Muscle layer of duodenum (tissue), 2 donors: ENCODE data around the gene FBLN2.

Source experiments
- H3K27ac ChIP-seq: one replicate; pipeline ENCODE4 v1.7.0; 2013; ENCODE audit warnings: mild to moderate bottlenecking, low read length
- H3K27me3 ChIP-seq: one replicate; pipeline ENCODE4 v1.7.0; 2013; ENCODE audit warnings: low read depth, mild to moderate bottlenecking, control low read depth, low read length
- H3K36me3 ChIP-seq, 2 donors: one replicate each; pipeline ENCODE4 v1.7.0; 2013; ENCODE audit warnings: low read length in 2 of 2, control low read depth in 1 of 2, mild to moderate bottlenecking in 1 of 2; ENCODE audit not compliant: insufficient read depth in 2 of 2, control insufficient read depth in 1 of 2
- H3K4me1 ChIP-seq, 2 donors: one replicate each; pipeline ENCODE4 v1.7.0; 2013; ENCODE audit warnings: low read length in 2 of 2, mild to moderate bottlenecking in 2 of 2, control low read depth in 1 of 2, moderate library complexity in 1 of 2; ENCODE audit not compliant: insufficient read depth in 2 of 2, control insufficient read depth in 1 of 2
- H3K4me3 ChIP-seq, 2 donors: one replicate each; pipeline ENCODE4 v1.7.0; 2013; ENCODE audit warnings: low read length in 2 of 2, low read depth in 1 of 2, mild to moderate bottlenecking in 1 of 2
- H3K9me3 ChIP-seq, 2 donors: one replicate each; pipeline ENCODE4 v1.7.0; 2013; ENCODE audit warnings: low read length in 2 of 2, control low read depth in 1 of 2, mild to moderate bottlenecking in 1 of 2; ENCODE audit not compliant: control insufficient read depth in 1 of 2
- donor health status: healthy.

Gene FBLN2

GRCh38 chr3:13670292-13670691 is 121.4 kb downstream of the FBLN2 start:
- H3K9me3 ChIP-seq = peaks cover 0 to 4% of the 10 kb centered on the region in 2 donors
- H3K36me3 ChIP-seq = no peaks in the 10 kb centered on the region
- no peaks in the 10 kb centered on the region for H3K4me1 ChIP-seq
- no peak overlapping the region for H3K4me3 ChIP-seq
- H3K27me3 ChIP-seq = no peaks in the 10 kb centered on the region
- H3K27ac ChIP-seq = no peak overlapping the region

- no peaks in the 10 kb centered on the region for H3K27me3 ChIP-seq
- H3K9me3 ChIP-seq = peaks cover 0 to 4% of the 10 kb centered on the region in 2 donors
- no peak overlapping the region for H3K4me3 ChIP-seq
- no peaks in the 10 kb centered on the region for H3K36me3 ChIP-seq
- no peak overlapping the region for H3K27ac ChIP-seq
- no peaks in the 10 kb centered on the region for H3K4me1 ChIP-seq
Observed at GRCh38 chr3:13671482-13672233, 122.7 kb downstream of the FBLN2 start.

- no peaks in the 10 kb centered on the region for H3K4me1 ChIP-seq
- no peaks in the 10 kb centered on the region for H3K27me3 ChIP-seq
- H3K36me3 ChIP-seq = no peaks in the 10 kb centered on the region
- H3K9me3 ChIP-seq = peaks cover 0 to 4% of the 10 kb centered on the region in 2 donors
- H3K4me3 ChIP-seq = no peak overlapping the region
- H3K27ac ChIP-seq = no peak overlapping the region
Observed at GRCh38 chr3:13673207-13673606, 124.3 kb downstream of the FBLN2 start.

- no peak overlapping the region for H3K4me3 ChIP-seq
- no peaks in the 10 kb centered on the region for H3K36me3 ChIP-seq
Observed at GRCh38 chr3:13674538-13675185, 125.7 kb downstream of the FBLN2 start.

GRCh38 chr3:13676356-13677017 is 127.6 kb downstream of the FBLN2 start:
- Histone ChIP-seq H3K27me3 (no peaks in the 10 kb centered on the region), H3K27ac (no peak overlapping the region), H3K4me1 (no peaks in the 10 kb centered on the region), H3K9me3 (peaks cover 0 to 4% of the 10 kb centered on the region in 2 donors), H3K4me3 (no peak overlapping the region), H3K36me3 (no peaks in the 10 kb centered on the region)

More at GRCh38 chr3:13674538-13675185, 125.7 kb downstream of the FBLN2 start:
- no peaks in the 10 kb centered on the region for H3K27me3 ChIP-seq
- H3K9me3 ChIP-seq = peaks cover 0 to 4% of the 10 kb centered on the region in 2 donors
- H3K4me1 ChIP-seq = no peaks in the 10 kb centered on the region
- H3K27ac ChIP-seq = no peak overlapping the region

GRCh38 chr3:13677272-13677671 is 128.3 kb downstream of the FBLN2 start:
- Histone ChIP-seq H3K27ac (no peak overlapping the region), H3K4me3 (no peak overlapping the region), H3K27me3 (no peaks in the 10 kb centered on the region), H3K9me3 (peaks cover 0 to 4% of the 10 kb centered on the region in 2 donors), H3K36me3 (no peaks in the 10 kb centered on the region), H3K4me1 (no peaks in the 10 kb centered on the region)

- Histone ChIP-seq H3K4me1 (no peaks in the 10 kb centered on the region), H3K27me3 (no peaks in the 10 kb centered on the region), H3K27ac (no peak overlapping the region), H3K4me3 (no peak overlapping the region), H3K36me3 (no peaks in the 10 kb centered on the region), H3K9me3 (no peaks in the 10 kb centered on the region)
Observed at GRCh38 chr3:13681931-13682330, 133.0 kb downstream of the FBLN2 start.

GRCh38 chr3:13682331-13683013 is 133.5 kb downstream of the FBLN2 start:
- no peak overlapping the region for H3K4me3 ChIP-seq
- no peaks in the 10 kb centered on the region for H3K36me3 ChIP-seq
- no peaks in the 10 kb centered on the region for H3K9me3 ChIP-seq
- no peaks in the 10 kb centered on the region for H3K4me1 ChIP-seq
- H3K27ac ChIP-seq = no peak overlapping the region
- H3K27me3 ChIP-seq = no peaks in the 10 kb centered on the region

- Histone ChIP-seq H3K27ac (no peak overlapping the region), H3K9me3 (no peaks in the 10 kb centered on the region), H3K4me1 (no peaks in the 10 kb centered on the region), H3K36me3 (no peaks in the 10 kb centered on the region), H3K27me3 (no peaks in the 10 kb centered on the region), H3K4me3 (no peak overlapping the region)
Observed at GRCh38 chr3:13683288-13683687, 134.4 kb downstream of the FBLN2 start.

- Histone ChIP-seq H3K36me3 (no peaks in the 10 kb centered on the region), H3K27ac (no peak overlapping the region), H3K4me1 (no peaks in the 10 kb centered on the region), H3K9me3 (no peaks in the 10 kb centered on the region), H3K27me3 (no peaks in the 10 kb centered on the region), H3K4me3 (no peak overlapping the region)
Observed at GRCh38 chr3:13683772-13684171, 134.8 kb downstream of the FBLN2 start.

GRCh38 chr3:13684350-13684749 is 135.4 kb downstream of the FBLN2 start:
- H3K27ac ChIP-seq = no peak overlapping the region
- H3K27me3 ChIP-seq = no peaks in the 10 kb centered on the region
- no peaks in the 10 kb centered on the region for H3K9me3 ChIP-seq
- no peaks in the 10 kb centered on the region for H3K36me3 ChIP-seq
- no peak overlapping the region for H3K4me3 ChIP-seq
- H3K4me1 ChIP-seq = no peaks in the 10 kb centered on the region
